HS-5 (cell line): ENCODE measurements around the gene BCAS3.

Experiments used
- DNase-seq: peaks from one replicate; pipeline ENCODE4 v3.0.0-alpha.2; 2012; ENCODE audit warnings: low read depth

Gene BCAS3

DNA sequence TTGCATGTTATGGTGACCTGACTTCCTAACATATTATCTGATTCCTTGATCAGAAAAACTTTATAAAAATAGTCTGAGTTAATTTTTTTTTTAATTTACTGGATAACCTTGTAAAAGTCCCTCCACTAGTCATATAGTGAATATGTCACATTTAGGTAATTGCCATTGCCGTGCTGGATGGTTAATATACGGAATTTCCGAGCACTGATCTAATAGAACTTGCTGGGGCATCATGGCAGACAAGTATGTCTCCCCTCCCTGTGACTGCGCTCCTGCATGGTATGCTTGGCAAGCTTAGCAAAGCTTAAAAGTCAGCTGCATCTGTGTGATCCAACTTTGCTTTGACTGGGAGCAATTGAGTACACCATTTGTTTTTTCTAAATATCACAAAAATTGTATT lies 482.6 kb downstream of the BCAS3 start:
- DNase-seq = no peak

DNA sequence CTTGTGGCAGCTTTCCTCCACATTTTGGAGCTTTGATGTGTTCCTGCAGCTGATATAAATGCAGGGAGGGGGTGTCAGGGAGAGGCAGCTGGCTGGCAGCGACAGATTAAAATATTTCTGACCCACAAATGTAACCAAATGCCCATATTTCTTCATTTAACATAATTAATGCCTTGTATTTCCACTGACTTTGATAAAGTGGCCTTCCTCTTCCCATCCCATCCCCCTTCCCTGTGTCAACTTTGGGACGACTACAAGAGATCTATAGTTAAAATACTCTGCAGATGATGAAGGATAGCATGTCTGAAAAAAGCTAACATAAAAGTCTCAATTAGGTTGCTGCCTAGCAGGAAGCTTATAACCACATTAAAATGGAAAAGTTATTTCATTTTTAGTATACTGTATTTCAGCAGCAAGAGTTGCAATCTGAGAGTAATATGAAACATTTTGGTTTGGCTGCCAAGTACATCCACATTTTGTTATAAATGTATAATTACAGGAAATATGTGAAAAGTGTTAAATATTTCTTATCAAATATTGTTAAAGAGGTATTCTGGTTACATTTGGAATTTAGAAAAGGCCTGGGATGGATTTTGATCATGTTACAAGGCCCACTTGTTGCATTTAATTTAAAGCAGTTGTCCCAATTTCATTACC lies 483.3 kb downstream of the BCAS3 start:
- no peak for DNase-seq

DNA sequence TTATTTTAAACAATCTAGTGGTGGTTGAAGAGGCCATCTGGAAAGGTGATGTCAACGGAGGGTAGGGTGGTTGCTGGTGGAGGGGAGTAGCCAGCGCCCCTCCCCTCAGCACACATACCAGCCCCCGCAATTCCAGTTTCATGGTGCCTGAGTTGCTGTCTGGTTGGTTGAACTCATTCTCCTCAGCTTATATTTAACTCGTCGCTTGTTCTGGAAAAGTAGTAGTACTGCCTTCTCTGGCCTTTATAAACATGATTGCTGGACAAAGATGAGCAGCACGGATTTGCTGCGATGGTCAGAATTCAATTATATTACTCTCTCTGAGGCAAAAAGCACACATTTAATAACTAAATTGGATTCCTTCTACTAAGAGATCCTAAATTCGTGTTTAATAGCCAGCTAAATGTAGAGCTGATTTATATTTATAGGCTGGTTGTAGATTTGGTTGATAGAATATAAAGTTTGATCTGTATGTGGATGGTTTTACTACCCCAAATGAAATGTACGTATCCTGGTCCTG lies 484.0 kb downstream of the BCAS3 start:
- no peak for DNase-seq

DNA sequence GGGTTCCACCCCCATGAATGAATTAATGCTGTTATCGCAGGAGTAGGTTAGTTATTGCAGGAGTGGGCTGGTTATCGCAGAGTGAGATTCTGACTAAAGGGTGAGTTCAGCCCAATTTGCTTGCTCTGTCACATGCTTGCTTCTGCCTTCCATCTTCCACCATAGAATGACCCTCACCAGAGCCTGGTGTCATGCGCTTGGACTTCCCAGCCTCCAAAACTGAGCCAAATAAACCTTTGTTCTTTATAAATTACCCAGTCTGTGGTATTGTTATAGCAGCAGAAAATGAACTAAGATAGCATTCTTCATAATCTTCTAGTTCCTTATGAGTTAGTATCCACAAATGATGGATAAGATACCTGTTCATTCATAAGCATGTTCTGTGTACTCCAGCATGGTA lies 486.9 kb downstream of the BCAS3 start:
- no peak for DNase-seq

- DNase-seq = no peak
Measured at GRCh38 chr17:61167075-61167474, 489.4 kb downstream of the BCAS3 start.

GRCh38 chr17:61168506-61168905 lies 490.9 kb downstream of the BCAS3 start:
- no peak for DNase-seq

DNA sequence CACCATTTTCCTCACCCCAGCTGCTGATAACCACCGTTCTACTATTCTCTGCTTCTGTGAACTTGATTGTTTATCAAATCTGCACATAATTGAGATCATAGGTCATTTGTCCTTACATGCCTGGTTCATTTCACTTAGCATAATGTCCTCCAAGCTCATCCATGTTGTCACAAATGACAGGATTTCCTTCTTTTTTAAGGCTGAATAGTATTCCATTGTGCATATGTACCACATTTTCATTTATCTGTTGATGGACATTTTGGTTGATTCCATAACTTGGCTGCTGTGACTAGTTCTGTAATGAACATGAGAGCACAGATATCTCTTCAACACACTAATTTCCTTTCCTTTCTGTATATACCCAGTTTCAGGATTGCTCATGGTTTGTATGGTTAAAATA lies 496.7 kb downstream of the BCAS3 start:
- DNase-seq = no peak

DNA sequence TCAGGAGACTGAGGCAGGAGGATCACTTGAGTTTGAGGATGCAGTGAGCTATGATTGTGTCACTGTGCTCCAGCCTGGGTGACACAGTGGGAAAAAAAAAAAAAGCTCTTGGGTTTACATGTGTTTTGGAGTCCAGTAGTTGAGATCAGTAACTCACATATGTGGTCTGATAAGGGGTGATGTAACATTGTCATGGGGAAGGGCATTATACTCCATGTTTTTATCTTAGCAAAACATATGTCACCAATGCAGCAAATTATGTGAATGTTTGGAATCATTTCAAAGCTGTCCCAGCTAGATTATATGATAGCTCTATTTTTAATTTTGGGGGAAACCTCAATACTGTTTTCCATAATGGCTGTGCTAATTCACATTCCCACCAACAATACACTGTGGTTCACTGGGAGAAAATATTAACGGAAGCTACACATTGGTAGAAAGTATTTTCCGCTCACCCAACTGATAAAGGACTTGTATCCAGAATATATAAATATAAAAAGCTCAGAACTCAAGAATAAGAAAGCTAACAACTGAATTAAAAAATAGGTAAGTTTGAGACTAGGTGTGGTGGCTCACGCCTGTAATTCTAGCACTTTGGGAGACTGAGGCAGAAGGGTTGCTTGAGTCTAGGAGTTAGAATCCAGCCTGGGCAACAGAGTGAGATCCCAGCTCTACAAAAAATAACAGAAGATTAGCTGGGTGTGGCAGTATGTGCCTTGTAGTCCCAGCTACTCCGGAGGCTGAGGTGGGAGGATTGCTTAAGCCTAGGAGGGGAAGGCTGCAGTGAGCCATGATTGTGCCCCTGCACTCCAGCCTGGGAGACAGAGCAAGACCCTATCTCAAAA lies 497.9 kb downstream of the BCAS3 start:
- no peak for DNase-seq

DNA sequence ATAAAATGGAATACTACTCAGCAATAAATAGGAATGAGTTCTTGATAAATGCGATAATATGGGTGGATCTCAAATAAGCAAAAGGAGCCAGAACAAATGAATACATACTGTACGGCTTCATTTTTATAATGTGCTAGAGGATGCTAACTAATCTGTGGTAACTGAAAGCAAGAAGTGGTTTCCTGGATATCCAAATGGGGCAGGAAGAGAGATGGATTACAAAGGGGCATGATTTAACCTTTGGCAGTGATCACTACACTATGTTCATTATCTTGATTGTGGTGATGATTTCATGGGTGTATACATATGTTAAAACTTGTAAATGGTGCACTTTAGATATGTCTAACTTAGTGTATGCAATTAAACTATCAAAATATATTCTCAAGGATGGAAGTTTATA lies 499.7 kb downstream of the BCAS3 start:
- DNase-seq = no peak

- DNase-seq = no peak
Measured at GRCh38 chr17:61178284-61178683, 500.6 kb downstream of the BCAS3 start.

GRCh38 chr17:61179380-61179806 lies 501.7 kb downstream of the BCAS3 start:
- no peak for DNase-seq

- no peak for DNase-seq
Measured at GRCh38 chr17:61183793-61184192, 506.1 kb downstream of the BCAS3 start.

DNA sequence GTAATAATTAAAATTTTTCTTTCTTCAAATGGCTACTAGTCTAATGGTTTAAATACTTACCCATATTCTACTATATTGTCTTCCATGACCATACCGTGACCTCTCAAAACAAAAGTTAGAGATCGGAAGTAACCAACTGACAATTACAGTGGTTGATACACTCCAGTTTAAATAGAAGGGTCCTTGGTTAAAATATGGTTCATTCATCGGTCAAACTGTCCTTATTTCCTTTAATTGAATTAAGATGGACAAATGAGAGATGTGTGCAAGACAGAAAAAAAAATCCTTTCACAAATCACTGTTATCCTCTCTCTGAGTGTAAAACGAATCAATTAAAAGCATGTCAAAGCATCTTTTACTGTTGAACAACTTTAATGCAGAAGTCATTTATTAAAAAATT lies 507.7 kb downstream of the BCAS3 start:
- no peak for DNase-seq

DNA sequence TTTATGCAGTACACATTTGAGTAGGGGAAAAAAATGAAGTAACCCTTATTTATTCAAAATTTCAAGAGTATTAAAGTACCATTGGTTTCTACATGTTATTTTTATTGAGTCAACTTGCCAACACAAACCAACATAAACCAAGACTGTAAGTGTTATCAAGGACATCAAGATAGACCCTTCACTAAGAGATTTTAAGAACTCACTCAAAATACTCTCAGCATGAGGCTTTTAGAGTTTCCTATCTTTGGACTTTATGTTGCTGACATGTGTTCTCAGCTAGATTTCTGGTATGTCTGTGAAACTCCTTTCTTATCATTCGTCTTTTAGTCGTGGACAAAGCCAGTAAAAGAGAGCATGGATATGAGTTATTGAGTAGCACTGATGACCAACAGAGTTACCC lies 509.4 kb downstream of the BCAS3 start:
- DNase-seq = no peak

DNA sequence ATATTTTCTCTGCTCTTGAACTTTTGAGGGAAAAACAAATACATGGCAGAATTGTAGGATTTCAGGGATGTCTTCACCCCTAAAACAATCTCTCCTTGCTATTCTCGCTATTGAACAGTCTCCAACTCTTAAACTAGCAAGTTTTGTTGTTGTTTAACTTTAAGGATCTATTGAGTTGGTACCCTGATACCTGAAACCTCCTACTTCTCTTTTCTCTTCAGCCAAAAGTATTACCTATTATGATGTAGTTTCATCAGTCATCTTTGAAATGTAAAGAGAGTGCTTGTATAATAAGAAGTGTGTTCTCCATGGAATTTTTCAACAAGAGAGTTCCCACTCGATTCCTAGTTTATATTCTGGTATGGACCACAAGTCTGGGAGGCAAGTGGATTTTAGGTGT lies 510.4 kb downstream of the BCAS3 start:
- no peak for DNase-seq

DNA sequence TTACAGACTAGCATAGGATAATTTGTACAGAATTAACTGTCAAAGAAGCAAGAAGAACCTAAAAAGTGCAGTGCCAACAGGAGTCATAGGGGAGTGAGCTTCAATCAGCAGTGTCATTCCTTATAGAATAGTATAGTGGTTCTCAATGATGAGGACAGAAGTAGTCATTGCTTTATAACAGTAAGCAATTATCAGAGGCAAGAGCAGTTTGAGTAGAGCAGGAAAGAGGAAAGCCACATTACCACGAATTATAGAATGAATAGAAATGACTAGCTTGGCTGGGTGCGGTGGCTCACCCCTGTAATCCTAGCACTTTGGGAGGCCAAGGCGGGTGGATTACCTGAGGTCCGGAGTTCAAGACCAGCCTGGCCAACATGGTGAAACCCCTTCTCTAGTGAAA lies 512.3 kb downstream of the BCAS3 start:
- DNase-seq = no peak

- DNase-seq = no peak
Measured at GRCh38 chr17:61196302-61196704, 518.7 kb downstream of the BCAS3 start.

DNA sequence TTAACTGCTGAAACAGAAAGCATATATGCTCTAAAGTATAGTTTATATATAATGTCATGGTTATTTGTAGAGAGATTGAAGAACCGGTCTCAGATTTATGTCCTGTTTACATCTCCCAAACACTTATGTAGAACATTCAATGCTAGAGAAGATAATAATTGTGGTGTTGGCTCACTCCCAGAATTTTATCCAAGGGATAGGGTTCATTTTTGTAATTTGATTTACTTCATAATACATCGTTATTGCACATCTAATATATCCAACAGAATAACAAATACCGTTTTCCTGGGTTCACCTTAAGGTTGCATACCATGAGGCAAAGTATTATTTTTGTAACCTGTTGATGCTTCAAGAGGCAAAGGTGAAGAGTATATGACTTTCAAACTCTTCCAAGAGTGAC lies 519.1 kb downstream of the BCAS3 start:
- DNase-seq = no peak

DNA sequence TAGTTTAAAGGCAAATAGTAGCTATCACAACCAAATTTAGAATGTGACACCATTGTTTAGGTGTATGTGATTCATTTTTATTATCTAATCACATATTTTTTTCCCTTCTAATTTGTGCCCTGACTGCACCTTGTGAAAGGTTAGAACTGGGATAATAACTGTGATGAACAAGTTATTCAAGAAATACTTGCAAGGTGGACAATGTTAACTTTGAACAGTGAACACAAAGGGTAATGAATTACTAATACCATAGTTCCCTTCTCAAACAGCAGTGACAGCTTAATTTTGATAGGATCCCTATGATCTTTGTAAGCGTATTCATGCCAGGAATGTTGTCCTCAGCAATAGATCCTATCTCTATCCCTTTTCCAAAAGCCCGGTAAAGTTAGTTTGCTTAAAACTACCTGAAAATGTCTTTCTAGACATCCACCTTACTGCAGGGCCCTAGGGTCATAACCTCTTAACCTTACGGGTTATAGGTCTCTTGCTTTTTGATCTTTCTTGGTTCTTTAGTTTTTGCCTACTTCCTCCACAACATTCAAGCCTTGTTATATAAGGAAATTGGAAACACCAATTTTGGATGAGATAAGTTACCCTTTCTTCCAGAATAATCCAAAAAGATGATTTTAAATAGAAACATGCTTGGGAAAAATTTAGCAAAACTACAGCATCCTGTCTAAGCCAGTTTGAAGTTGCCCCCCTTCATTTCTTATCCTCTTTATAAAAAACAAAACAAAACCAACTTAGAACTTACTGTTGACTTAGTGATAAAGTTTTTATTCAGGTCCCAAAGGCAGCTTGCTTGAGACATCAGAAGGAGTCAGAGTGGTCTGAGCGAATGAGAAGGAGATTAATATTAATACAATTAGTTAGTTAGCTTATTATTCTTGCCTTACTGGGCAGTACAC lies 522.0 kb downstream of the BCAS3 start:
- DNase-seq = no peak

- no peak for DNase-seq
Measured at GRCh38 chr17:61200339-61200715, 522.7 kb downstream of the BCAS3 start.

DNA sequence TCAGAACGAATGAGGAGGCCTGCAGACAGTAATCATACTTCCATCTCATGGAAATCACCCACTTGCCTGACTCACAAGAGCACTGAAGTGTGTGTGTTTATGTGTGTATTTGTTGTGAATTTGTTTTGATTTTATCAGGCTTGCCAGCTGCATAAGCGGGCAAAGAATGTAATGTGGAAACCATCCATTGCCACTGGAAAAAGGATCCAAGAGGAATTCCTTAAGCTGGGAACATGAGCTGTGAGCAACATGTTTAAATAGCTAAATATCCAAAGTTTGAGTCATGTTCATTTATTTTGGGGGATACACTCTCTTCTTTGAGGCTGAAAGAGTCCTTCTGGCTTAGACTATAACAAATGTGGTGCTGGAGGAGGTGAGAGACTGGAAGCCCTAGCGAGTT lies 523.6 kb downstream of the BCAS3 start:
- peak; percentile 93 for DNase-seq

GRCh38 chr17:61202564-61202963 lies 524.9 kb downstream of the BCAS3 start:
- no peak for DNase-seq
